CD4-positive, alpha-beta T cell treated with Interleukin-12 subunit alpha and Interleukin-12 subunit beta, for 1 hour (primary cell): ENCODE data around the gene MASP2.
"Not testable (repeated sequence)": the region's sequence is repeated elsewhere in the genome, so short reads cannot be mapped to it uniquely, and the experiment has no call there.

Experiments used
- DNase-seq: peaks from one replicate; pipeline ENCODE4 v3.0.0-alpha.2; 2020

MASP2 gene

DNA sequence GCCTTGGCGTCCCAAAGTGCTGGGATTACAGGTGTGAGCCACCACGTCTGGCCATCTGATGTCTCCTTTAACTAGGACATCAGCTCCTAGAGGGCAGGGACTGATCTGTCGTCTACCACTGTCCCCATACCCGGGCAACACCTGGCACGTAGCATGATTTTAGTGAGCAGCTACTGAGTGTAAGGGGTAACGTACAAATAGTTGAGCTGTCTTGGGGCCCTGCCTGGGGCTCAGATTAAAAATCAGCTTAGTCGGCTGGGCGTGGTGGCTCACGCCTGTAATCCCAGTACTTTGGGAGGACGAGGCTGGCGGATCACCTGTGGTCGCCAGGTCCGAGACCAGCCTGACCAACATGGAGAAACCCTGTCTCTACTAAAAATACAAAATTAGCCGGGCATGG is 11.0 kb upstream of the MASP2 start:
- no peak for DNase-seq

DNA sequence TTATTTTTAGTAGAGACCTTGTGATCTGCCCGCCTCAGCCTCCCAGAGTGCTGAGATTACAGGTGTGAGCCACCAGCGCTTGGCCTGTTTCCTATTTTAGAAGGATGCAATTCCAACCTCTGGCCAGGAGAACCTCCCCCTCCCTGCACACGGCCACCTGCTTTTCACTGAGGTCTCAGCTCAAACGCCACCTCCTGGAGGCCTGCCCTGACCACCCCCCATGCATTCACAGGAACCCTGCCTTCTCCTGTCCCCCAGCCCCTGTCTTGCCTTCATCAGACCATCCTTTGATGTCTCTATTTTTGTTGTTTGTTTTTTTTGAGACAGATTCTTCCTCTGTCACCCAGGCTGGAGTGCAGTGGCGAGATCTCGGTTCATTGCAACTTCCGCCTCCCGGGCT is 10.4 kb upstream of the MASP2 start:
- DNase-seq: no peak

DNA sequence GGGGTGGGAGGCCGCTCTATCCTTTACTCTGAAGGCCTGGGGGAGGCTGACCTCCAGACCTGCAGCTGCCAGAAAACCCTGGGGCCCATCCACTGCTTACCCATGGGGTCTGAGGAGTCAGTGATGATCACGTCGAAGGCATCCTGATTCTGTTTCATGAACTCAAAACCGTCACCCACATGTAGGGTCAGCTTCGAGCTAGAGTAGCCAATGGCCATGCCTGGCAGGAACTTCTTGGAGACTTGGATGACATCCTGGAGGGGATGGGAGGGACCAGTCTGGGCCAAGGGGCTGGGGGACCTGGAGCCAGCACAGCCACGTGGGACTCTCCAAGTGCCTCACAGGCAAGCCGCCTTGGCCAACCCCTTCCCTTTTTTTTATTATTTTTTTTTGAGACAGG is 9.5 kb upstream of the MASP2 start:
- DNase-seq: no peak

DNA sequence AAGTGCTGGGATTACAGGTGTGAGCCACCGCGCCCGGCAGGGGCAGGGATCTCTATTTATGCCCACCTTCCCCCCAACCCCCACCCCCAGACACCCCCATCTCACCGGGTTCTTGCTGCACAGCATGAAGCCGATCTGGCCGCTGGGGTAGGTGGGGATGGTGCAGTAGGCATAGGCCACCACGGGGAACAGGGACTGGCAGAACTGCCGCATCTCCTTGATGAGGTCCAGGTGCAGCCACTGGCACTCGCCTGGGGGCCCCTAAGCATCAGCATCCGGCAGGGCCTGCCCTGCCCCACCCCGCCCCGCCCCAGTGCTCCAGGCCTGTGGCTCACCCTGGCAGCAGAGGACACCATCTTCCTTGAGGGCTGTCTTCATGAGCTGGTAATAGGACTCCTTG is 8.6 kb upstream of the MASP2 start:
- DNase-seq: no peak

DNA sequence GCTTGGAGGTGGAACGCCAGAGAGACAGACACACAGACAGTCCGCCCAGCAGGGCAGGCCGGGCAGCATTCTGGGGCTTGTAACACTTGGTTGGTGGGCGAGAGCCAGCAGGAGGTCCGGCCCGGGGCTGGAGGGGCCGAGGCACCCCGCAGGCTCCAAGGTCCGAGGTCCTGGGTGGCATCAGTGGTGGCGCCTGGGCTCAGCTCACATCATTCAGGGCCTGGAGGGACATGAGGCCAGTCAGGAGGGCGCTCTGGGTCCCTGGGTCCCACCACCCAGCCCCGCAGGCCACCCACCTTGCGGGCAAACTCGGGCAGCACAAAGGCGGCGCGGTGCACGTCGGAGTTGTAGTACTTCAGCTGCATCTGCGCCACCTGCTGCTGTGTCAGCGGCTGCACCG is 7.6 kb upstream of the MASP2 start:
- DNase-seq: no peak

DNA sequence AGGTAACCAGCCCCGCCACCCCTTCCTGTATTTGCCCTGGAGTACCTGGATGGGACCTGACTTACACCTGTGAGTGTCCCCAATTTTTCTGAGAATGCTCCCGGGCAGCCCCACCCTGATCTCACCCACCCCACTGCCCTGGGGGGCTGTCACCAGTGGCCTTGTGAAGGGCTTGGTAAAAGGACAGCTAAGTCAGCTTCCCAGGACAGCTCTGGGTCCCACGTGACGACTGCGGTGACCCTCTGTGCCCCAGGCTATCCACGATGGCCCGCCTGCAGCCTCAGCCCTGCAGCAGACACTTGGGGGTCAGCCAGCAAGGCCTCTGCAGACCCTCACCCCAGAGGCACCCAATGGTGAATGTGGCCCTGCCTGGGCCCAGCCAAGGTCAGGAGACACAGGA is 7.1 kb upstream of the MASP2 start:
- DNase-seq: no peak

DNA sequence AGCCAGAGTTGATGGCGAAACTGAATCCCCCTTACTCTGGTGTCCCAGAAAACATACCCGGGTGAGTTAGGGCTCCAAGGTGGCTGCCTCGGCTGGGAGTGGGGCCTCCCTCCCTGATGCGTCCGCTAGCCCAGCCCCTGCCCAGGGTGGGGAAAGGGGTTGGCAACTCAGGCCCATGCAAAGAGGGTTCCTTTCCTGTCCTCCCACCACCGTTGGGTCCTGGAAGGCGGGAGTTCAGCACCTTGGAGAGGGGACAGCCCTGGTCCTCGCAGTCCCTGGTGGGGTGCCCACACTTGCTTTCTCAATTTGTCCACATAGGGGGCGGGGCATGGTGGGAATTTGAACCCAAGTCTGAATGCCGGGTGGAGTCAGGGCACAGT is 6.7 kb upstream of the MASP2 start:
- DNase-seq: no peak

DNA sequence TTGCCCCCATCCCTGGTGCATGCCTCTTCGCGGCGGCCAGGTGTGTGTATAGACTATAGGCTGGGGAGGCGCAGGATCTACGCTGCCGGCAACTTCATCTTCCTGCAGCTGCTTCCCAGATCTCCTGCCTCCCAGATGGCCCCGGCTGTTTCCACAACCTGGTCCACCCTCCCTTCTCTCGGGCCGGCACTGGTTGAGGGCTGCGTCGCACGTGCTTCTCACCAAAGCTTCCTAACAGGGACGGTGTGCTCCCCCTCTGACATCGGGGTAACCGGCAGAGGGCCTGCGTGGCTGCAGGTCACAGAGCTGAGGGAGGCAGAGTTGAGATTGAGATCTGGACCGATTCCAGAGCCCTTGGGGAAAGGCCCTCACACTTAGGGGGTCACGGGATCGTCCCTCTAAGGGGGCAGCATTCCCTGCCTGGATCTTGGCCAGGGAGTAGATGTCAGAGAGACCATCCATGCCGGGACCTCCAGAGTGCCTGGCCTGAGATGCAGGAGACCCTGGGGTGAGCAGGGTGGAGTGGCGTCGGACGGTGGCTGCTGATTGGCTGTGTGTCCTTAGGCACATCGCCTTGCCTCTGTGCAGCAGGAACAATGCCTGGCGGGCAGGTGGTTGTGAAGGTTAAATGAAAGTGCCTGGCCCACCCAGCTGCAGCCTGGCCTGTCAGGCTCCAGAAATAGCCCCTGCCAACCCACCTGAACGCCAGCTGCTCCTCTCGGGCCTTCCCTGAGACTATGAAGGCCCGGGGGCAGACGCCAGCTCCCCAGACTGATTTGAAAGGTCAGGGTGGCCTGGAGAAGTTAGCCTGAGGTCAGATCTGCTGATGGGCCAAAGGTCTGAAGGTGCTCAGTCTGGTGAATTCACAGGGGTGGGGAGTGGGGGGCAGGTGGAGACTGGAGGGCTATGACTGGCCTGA is 6.1 kb upstream of the MASP2 start:
- DNase-seq: no peak

DNA sequence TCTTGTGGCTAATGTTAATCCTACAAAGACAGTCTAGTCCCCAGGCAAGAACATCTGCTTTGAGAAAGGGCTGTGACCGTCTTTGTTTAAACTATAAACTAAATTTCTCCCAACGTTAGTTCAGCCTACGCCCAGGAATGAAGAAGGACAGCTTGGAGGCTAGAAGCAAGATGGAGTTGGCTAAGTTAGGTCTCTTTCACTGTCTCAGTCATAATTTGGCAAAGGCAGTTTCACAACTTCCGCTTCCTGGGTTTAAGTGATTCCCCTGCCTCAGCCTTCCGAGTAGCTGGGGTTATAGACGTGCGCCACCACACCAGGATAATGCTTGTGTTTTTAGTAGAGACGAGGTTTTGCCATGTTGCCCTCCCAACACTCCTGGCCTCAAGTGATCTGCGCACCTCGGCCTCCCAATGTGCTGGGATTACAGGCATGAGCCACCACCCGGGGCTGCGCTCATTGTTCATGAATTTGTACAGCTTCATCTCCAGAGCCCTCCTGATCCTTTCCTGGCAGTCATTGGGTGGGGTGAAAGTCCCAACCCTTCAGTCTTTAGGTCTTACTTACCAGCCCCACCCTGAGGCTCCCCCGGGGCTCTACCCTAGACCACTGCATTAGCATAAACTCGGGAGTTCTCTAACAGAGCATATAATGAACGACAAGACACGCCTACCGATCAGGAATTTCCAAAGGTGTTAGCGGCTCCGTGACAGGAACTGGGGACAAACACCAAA is 4.9 kb upstream of the MASP2 start:
- DNase-seq: no peak

DNA sequence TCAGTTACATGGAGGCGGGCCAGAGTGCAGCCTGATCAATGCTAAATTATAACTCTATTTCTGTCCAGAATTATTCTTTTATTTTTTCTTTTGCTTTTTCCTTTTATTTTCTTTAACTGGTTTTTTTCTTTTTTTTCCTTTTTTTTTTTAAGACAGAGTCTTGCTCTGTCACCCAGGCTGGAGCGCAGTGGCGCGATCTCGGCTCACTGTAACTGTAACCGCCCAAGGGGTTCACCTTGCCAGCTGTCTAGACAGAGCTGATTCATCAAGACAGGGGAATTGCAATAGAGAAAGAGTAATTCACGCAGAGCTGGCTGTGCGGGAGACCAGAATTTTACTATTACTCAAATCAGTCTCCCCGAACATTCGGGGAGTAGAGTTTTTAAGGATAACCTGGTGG is 4.1 kb upstream of the MASP2 start:
- not testable (repeated sequence) for DNase-seq

DNA sequence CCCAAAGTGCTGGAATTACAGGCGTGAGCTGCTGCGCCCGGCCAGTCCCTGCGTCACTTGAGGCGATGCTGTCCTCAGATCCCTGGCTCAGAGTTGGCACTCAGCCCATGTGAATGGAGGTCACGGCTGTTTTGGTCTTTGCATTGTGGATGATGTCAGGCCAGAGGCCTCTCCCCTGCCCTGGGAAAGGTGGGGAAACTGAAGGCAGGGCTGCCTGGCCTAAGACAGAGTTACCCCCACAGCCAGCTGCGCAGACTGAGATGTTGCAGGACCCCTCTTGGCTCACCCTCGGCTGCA is 821 bp downstream of the MASP2 start:
- DNase-seq: no peak

DNA sequence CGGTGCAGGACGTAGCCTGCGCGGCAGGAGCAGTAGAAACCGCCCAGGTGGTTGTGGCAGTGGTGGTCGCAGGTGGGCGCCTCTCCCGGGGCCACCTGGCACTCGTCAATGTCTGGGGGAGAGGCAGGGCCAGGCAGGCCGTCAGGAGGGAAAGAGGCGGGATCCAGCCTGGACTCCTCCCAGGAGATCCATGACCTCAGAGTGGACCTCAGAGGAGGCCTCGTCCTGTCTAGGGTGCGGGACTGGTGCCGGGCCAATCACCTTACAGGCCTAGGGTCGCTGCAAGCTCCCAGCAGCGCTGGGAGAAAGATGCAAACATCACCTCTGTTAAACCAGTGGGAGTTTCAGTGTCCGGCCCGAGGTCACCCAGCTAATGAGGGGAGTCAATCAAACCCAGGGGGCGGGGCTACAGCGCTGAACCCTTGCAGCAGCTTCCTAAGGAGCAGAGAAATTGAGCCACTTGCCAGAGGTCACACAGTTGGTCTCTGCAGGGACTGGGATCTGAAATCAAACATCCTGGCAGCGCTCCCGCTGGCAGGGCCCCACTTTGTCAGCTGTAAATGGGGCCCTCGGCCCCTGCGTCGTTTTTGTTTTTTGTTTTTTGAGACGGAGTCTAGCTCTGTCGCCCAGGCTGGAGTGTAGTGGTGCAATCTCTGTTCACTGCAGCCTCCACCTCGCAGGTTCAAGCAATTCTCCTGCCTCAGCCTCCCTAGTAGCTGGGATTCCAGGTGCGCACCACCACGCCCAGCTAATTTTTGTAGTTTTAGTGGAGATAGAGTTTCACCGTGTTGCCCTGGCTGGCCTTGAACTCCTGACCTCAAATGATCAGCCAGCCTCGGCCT is 1.4 kb downstream of the MASP2 start:
- DNase-seq: no peak

DNA sequence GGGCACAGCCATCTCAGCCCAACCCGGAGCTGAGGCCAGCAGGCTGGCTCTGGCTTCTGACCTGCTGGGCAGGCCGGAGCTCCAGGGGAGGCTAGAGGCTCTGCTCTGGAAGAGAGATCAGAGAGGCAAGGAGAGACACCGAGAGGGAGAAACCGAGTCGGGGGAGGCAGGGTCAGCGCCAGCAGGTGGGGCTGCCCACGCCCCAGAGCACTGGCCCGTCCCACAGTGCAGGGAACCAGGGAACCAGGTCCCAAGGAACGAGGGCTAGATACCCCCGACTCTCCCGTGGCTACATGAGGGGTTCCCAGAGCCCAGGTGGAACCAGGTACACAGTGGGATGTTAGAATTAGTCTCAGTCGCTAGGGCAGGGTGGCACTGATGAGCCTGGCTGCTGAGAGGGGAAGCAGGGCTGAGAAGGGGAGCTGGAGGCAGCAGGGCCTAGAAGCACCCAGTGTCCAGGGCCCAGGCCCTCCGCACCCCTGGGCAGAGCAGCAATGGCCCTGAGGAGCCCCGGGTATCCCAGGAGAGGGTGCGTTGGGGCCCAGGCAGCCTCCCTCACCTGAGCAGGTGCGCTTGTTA is 2.1 kb downstream of the MASP2 start:
- no peak for DNase-seq

DNA sequence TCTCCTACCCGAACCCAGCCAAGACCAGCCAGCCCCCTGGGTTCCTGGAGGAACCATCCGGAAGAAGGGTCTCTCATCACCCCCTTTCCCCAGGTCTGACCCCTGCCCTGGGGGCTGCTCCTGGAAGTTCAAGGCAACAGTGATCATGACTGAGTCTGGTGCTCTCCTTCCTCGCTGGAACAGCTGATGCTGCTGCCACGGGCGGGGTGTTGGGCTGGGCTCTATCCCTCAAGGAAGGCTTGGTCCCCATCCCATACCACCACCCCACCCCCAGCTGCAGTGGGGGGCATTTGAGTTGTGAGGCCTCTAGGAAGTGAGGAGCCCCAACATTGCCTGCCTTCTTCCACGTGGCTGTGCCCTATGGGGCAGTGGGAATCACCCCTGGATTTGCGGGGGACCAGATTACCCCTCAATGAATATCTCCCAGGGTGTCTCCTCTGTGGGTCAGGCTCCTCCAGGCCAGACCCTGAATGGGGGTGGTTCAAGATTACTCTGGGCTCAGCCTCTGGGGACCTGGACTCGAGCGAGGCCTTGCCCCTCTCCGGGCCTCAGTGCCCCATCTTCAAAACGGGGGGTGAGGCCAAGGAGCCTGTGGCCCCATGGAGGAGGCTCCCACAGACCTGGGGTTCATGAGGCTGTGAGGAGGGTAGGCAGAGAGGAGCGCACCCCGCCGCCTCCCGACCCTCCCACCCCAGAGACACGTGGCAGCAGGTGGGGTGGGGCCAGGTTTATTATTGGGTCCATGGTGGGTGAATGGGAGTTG is 2.8 kb downstream of the MASP2 start:
- no peak for DNase-seq

DNA sequence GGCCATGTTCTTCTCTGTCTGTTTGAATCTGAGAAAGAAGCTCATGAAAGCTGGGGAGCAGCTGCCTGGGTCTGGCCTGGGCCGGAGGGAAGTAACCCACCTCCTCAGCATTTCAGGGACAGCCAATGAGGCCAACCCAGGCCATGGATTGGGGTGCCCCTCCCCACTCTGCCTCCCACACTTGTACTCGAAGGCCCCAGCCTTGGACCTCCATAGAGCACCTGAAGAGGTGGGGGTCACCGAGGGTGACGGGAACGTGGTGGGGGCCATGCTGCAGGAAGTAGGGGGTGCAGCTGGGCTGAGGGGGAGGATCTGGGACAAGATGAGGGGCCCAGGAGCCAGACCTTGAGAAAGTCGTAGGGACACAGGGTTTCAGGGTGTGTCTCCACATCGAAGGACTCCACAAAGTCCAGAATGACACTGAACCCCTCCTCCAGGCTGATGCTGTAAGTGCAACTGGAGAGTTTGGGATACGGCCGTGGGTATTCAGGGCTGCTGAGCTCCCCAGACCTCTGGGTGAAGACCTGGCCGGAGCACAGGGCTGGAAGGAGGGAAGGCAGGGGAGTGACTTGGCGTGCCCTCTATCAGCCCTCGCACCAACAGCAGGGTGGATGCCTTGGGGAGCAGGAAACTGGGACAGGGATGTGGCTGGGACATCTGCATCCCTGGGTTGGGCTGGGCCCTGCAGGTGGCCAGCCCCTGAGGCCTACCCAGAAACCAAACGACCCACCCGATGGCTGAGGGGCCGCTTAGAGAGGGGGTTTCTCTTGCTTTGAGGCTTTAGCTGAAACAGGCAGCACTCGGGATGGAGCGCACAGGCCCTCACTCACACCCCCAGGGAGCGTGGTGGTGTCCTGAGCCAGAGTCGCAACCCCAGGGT is 3.8 kb downstream of the MASP2 start:
- DNase-seq: no peak

DNA sequence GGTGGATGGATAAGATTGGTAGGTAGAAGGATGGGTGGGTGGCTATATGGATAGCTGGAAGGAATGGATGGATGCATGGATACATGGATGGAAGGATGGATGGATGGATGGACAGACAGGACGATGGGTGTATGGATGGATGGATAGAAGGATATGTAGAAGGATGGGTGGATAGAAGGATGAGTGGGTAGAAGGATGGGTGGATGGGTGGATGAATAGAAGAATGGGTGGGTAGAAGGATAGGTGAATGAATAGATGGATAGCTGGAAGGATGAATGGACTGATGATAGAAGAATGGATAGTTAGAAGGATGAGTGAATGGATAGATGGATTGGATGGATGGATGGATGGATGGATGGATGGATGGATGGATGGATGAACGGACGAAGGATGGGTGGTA is 5.0 kb downstream of the MASP2 start:
- no peak for DNase-seq

DNA sequence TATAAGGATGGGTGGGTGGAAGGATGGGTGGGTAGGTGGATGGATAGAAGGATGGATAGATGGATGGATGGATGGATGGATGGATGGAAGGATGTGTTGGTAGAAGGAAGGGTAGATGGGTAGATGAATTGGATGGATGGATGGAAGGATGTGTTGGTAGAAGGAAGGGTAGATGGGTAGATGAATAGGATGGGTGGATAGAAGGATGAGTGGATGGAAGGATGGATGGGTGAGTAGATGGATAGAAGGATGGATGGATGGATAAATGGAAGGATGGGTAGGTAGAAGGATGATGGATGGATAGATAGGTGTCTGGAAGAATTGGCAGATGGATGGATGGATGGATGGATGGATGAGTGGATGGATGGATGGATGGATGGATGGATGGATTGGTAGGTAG is 6.0 kb downstream of the MASP2 start:
- no peak for DNase-seq

DNA sequence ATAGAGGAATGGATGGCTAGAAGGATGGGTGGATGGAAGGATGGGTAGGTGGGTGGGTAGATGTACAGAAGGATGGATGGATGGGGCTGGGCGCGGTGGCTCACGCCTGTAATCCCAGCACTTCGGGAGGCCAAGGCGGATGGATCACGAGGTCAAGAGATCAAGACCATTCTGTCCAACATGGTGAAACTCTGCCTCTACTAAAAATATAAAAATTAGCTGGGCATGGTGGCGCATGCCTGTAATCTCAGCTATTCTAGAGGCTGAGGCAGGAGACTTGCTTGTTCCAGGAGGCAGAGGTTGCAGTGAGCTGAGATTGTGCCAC is 7.0 kb downstream of the MASP2 start:
- DNase-seq: not testable (repeated sequence)

DNA sequence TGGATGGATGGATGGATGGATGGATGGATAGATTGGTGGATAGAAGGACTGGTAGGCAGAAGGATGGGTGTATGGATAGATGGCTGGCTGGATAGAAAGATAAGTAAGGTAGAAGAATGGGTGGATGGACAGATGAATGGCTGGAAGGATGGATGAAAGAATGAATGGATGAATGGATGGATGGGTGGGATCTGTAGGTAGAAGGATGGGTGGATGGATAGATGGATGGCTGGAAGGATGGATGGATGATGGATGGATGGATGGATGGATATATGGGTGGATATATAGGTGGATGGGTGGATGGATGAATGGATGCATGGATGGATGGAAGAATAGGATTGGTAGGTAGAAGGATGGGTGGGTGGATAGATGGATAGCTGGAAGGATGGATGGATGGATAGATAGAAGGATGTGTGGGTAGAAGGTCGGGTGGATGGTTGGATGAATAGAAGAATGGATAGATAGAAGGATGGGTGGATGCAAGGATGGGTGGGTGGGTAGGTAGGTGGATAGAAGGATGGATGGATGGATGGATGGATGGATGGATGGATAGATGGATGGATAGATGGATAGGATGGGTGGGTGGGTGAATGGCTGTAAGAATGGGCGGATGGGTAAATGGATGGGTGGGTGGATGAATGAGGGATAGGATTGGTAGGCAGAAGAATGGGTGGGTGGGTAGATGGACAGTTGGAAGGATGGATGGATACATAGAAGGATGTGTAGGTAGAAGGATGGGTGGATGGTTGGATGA is 7.5 kb downstream of the MASP2 start:
- no peak for DNase-seq

DNA sequence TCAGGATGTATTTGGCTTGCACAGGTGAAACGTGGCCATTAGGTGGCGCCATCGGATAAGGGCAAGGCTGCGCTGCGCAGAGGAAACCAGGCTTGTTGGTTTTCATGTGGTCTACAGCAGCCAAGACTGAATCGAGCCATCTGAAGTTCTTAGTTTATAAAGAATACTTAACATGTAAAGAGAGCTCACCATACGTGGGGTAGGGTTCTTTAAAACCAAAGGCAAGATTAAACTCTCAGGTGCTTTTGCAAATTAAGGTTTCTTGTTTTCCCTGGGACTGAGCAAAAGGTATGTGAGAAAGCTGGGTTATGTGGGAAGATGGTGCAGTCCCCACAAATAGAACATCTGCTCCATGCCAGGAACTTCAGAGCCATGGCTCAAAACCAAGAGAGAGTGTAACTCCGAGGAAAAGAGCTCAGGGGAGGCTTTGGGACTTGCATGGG is 9.3 kb downstream of the MASP2 start:
- peak; percentile 90 for DNase-seq
